HepG2 (cell line): Measurements from ENCODE around the gene GDF9.

ENCODE experiments used
- NFIC ChIP-seq: IDR thresholded peaks from 2 replicates; pipeline ENCODE4 v1.6.1; 2012; ENCODE audit warnings: mild to moderate bottlenecking, low read length, inconsistent platforms
- SMC3 ChIP-seq: IDR thresholded peaks from 2 replicates; pipeline ENCODE4 v1.6.1; 2011; ENCODE audit warnings: low read length, improper control_type of control experiment
- ZFP1 ChIP-seq: IDR thresholded peaks from 2 replicates; pipeline ENCODE4 v1.6.1; 2016
- ZNF792 ChIP-seq: IDR thresholded peaks from 2 replicates; pipeline ENCODE4 v1.6.1; 2016
- ZSCAN30 ChIP-seq: sonication (generic); formaldehyde crosslinking; IDR thresholded peaks from 2 replicates; pipeline ENCODE4 v1.5.0; 2020; ENCODE audit warnings: mild to moderate bottlenecking, missing genetic modification reagents
- TF ChIP-seq, protein P1 (sequence below): sonication (generic); formaldehyde crosslinking; IDR thresholded peaks from 2 replicates; pipeline ENCODE4 v1.4.0; 2020; ENCODE audit warnings: missing genetic modification reagents

GRCh38 chr5:132905938-132906337 is 39.7 kb upstream of the GDF9 start:
- TF ChIP-seq ZNF792 (CRISPR knock-in tag) (no peak), NFIC (no peak), ZSCAN30 (CRISPR knock-in tag) (no peak), ZFP1 (CRISPR knock-in tag) (no peak), SMC3 (no peak)
- TF ChIP-seq, protein P1, sequence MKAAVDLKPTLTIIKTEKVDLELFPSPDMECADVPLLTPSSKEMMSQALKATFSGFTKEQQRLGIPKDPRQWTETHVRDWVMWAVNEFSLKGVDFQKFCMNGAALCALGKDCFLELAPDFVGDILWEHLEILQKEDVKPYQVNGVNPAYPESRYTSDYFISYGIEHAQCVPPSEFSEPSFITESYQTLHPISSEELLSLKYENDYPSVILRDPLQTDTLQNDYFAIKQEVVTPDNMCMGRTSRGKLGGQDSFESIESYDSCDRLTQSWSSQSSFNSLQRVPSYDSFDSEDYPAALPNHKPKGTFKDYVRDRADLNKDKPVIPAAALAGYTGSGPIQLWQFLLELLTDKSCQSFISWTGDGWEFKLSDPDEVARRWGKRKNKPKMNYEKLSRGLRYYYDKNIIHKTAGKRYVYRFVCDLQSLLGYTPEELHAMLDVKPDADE: no peak
